ENCODE results near the gene TPT1. TPM values are rescaled to one million over a fixed set of nuclear protein-coding genes. Genes with fewer than 3 reads are reported as not detected.
"Not testable (repeated sequence)": the region's sequence is repeated elsewhere in the genome, so short reads cannot be mapped to it uniquely, and the experiment has no call there.

The TPT1 gene
- total RNA-seq, 1 donor from 2014 or later: 2,987 TPM

- H3K36me3 Mint-ChIP-seq (ENCODE audit: low read depth): peaks cover 17% of the 10 kb centered on the region
- DNase-seq (ENCODE audit: low spot score): no peak
- H3K27me3 Mint-ChIP-seq (ENCODE audit: low read depth): no peaks in the 10 kb centered on the region
- no peak overlapping the region for H3K27ac Mint-ChIP-seq (ENCODE audit: unreplicated experiment)
- H3K9me3 Mint-ChIP-seq (ENCODE audit: low read depth): no peaks in the 10 kb centered on the region
- H3K4me3 Mint-ChIP-seq (ENCODE audit: unreplicated experiment): no peak overlapping the region
- H3K4me1 Mint-ChIP-seq (ENCODE audit: low read depth): peaks cover 7% of the 10 kb centered on the region
- TF ChIP-seq CTCF (IDR thresholded peaks at IDR 0.05): no peak
Observed at GRCh38 chr13:45350152-45350551, 9.2 kb upstream of the TPT1 start.

GRCh38 chr13:45349438-45349837, 8.5 kb upstream of the TPT1 start:
- no peak for DNase-seq (ENCODE audit: low spot score)
- Mint-ChIP-seq H3K27ac (ENCODE audit: unreplicated experiment) (peak overlapping the region; percentile 94), H3K27me3 (ENCODE audit: low read depth) (no peaks in the 10 kb centered on the region), H3K9me3 (ENCODE audit: low read depth) (no peaks in the 10 kb centered on the region), H3K36me3 (ENCODE audit: low read depth) (peaks cover 20% of the 10 kb centered on the region), H3K4me3 (ENCODE audit: unreplicated experiment) (no peak overlapping the region), H3K4me1 (ENCODE audit: low read depth) (peaks cover 9% of the 10 kb centered on the region)
- TF ChIP-seq CTCF (IDR thresholded peaks at IDR 0.05): no peak

GRCh38 chr13:45344064-45344463, 3.1 kb upstream of the TPT1 start:
- not testable (repeated sequence) for H3K27me3 Mint-ChIP-seq (ENCODE audit: low read depth); H3K4me3 Mint-ChIP-seq (ENCODE audit: unreplicated experiment); H3K9me3 Mint-ChIP-seq (ENCODE audit: low read depth); H3K27ac Mint-ChIP-seq (ENCODE audit: unreplicated experiment); DNase-seq (ENCODE audit: low spot score)
- Mint-ChIP-seq H3K36me3 (ENCODE audit: low read depth) (peaks cover 21% of the 10 kb centered on the region), H3K4me1 (ENCODE audit: low read depth) (peaks cover 34% of the 10 kb centered on the region)

- H3K9me3 Mint-ChIP-seq (ENCODE audit: low read depth); DNase-seq (ENCODE audit: low spot score); H3K27ac Mint-ChIP-seq (ENCODE audit: unreplicated experiment); H3K4me3 Mint-ChIP-seq (ENCODE audit: unreplicated experiment); H3K27me3 Mint-ChIP-seq (ENCODE audit: low read depth): not testable (repeated sequence)
- Mint-ChIP-seq H3K36me3 (ENCODE audit: low read depth) (peaks cover 28% of the 10 kb centered on the region), H3K4me1 (ENCODE audit: low read depth) (peaks cover 42% of the 10 kb centered on the region)
Observed at GRCh38 chr13:45343102-45343501, 2.1 kb upstream of the TPT1 start.

GRCh38 chr13:45342668-45343067, 1.7 kb upstream of the TPT1 start:
- H3K27ac Mint-ChIP-seq (ENCODE audit: unreplicated experiment): peak overlapping the region; percentile 98
- peaks cover 27% of the 10 kb centered on the region for H3K36me3 Mint-ChIP-seq (ENCODE audit: low read depth)
- H3K27me3 Mint-ChIP-seq (ENCODE audit: low read depth); DNase-seq (ENCODE audit: low spot score); H3K9me3 Mint-ChIP-seq (ENCODE audit: low read depth): not testable (repeated sequence)
- peaks cover 47% of the 10 kb centered on the region for H3K4me1 Mint-ChIP-seq (ENCODE audit: low read depth)
- peak overlapping the region; percentile 94 for H3K4me3 Mint-ChIP-seq (ENCODE audit: unreplicated experiment)

GRCh38 chr13:45341799-45342500, 967 bp upstream of the TPT1 start:
- no peak for TF ChIP-seq CTCF (IDR thresholded peaks at IDR 0.05)
- no peaks in the 10 kb centered on the region for H3K9me3 Mint-ChIP-seq (ENCODE audit: low read depth)
- H3K4me1 Mint-ChIP-seq (ENCODE audit: low read depth): peaks cover 54% of the 10 kb centered on the region
- H3K27ac Mint-ChIP-seq (ENCODE audit: unreplicated experiment): peak overlapping the region; percentile 98
- H3K4me3 Mint-ChIP-seq (ENCODE audit: unreplicated experiment): peak overlapping the region; percentile 94
- no peak for DNase-seq (ENCODE audit: low spot score)
- peaks cover 28% of the 10 kb centered on the region for H3K36me3 Mint-ChIP-seq (ENCODE audit: low read depth)
- no peaks in the 10 kb centered on the region for H3K27me3 Mint-ChIP-seq (ENCODE audit: low read depth)

Data from chondrocyte (in vitro differentiated cells).